Ectodermal cell (in vitro differentiated cells): ENCODE measurements around the gene HAUS8.
"Not testable (repeated sequence)": the region's sequence is repeated elsewhere in the genome, so short reads cannot be mapped to it uniquely, and the experiment has no call there.

Experiments
- H3K27ac ChIP-seq: 2 replicates; pipeline ENCODE4 v1.7.0; 2013; ENCODE audit warnings: mild to moderate bottlenecking, low read depth, low read length; ENCODE audit not compliant: insufficient read depth, poor library complexity, severe bottlenecking
- H3K27me3 ChIP-seq: 2 replicates; pipeline ENCODE4 v1.7.0; 2013; ENCODE audit warnings: mild to moderate bottlenecking, low read length; ENCODE audit not compliant: insufficient read depth, control insufficient read depth, poor library complexity, severe bottlenecking
- H3K36me3 ChIP-seq: one replicate; pipeline ENCODE4 v1.7.0; 2013; ENCODE audit warnings: low read length; ENCODE audit not compliant: control insufficient read depth, insufficient read depth
- H3K4me1 ChIP-seq: one replicate; pipeline ENCODE4 v1.7.0; 2013; ENCODE audit warnings: low read length; ENCODE audit not compliant: control insufficient read depth, insufficient read depth
- H3K4me3 ChIP-seq: 2 replicates; pipeline ENCODE4 v1.7.0; 2013; ENCODE audit warnings: low read depth, low read length, control low read depth; ENCODE audit not compliant: insufficient read depth
- H3K9me3 ChIP-seq: 2 replicates; pipeline ENCODE4 v1.7.0; 2013; ENCODE audit warnings: mild to moderate bottlenecking, low read length, moderate library complexity; ENCODE audit not compliant: control insufficient read depth
- WGBS, 2 experiments: methylation state at CpG; one replicate each; pipeline ENCODE4 v1.1.7; 2013; ENCODE audit warnings: missing lambda C conversion rate in 2 of 2; 5-methylcytosine and 5-hydroxymethylcytosine counted together

Gene HAUS8

GRCh38 chr19:17037184-17037583, 38.1 kb downstream of the HAUS8 start:
- peaks cover 4% of the 10 kb centered on the region for H3K4me1 ChIP-seq
- no peak overlapping the region for H3K4me3 ChIP-seq
- no peak overlapping the region for H3K27ac ChIP-seq
- no peaks in the 10 kb centered on the region for H3K27me3 ChIP-seq
- 95 to 96% methylated on average over 6 of the region's 6 CpGs for WGBS, 2 experiments
- no peaks in the 10 kb centered on the region for H3K9me3 ChIP-seq
- H3K36me3 ChIP-seq, result no peaks in the 10 kb centered on the region

- WGBS, 2 experiments, result 90 to 93% methylated on average over 4 of the region's 4 CpGs
These were observed 38.6 kb downstream of the HAUS8 start for GRCh38 chr19:17036640-17037039.

GRCh38 chr19:17035842-17036424, 39.3 kb downstream of the HAUS8 start:
- 94% methylated on average over 15 of the region's 15 CpGs for WGBS, 2 experiments
- H3K9me3 ChIP-seq, result no peaks in the 10 kb centered on the region
- no peaks in the 10 kb centered on the region for H3K36me3 ChIP-seq
- no peak overlapping the region for H3K4me3 ChIP-seq
- H3K27me3 ChIP-seq, result no peaks in the 10 kb centered on the region
- no peaks in the 10 kb centered on the region for H3K4me1 ChIP-seq
- no peak overlapping the region for H3K27ac ChIP-seq

More at GRCh38 chr19:17036640-17037039, 38.6 kb downstream of the HAUS8 start:
- no peaks in the 10 kb centered on the region for H3K36me3 ChIP-seq
- H3K4me3 ChIP-seq, result no peak overlapping the region
- peaks cover under 1% of the 10 kb centered on the region for H3K4me1 ChIP-seq
- H3K27ac ChIP-seq, result no peak overlapping the region
- H3K27me3 ChIP-seq, result no peaks in the 10 kb centered on the region
- no peaks in the 10 kb centered on the region for H3K9me3 ChIP-seq

GRCh38 chr19:17031741-17032140, 43.5 kb downstream of the HAUS8 start:
- Histone ChIP-seq H3K4me1 (no peaks in the 10 kb centered on the region), H3K4me3 (no peak overlapping the region), H3K27me3 (no peaks in the 10 kb centered on the region), H3K36me3 (no peaks in the 10 kb centered on the region), H3K27ac (no peak overlapping the region), H3K9me3 (no peaks in the 10 kb centered on the region)
- WGBS, 2 experiments, result 89 to 90% methylated on average over 6 of the region's 6 CpGs

GRCh38 chr19:17027535-17027975, 47.7 kb downstream of the HAUS8 start:
- H3K27ac ChIP-seq, result no peak overlapping the region
- 62 to 68% methylated on average over 7 of the region's 7 CpGs for WGBS, 2 experiments
- H3K27me3 ChIP-seq, result peaks cover 10% of the 10 kb centered on the region
- no peaks in the 10 kb centered on the region for H3K9me3 ChIP-seq
- peaks cover 5% of the 10 kb centered on the region for H3K36me3 ChIP-seq
- H3K4me1 ChIP-seq, result no peaks in the 10 kb centered on the region
- H3K4me3 ChIP-seq, result peak overlapping the region; percentile 73

- 3 to 6% methylated on average over 60 to 64 of the region's 67 CpGs for WGBS, 2 experiments
These were observed 48.3 kb downstream of the HAUS8 start, which contains the start of gene CPAMD8 for GRCh38 chr19:17026706-17027534. CPAMD8 (minus strand) TSS chr19:17026810; CDS start chr19:17026642, 168 bp downstream.

GRCh38 chr19:17025991-17026658, 49.1 kb downstream of the HAUS8 start:
- WGBS, 2 experiments, result 2% methylated on average over 35 to 37 of the region's 40 CpGs
- Histone ChIP-seq H3K4me1 (no peaks in the 10 kb centered on the region), H3K4me3 (peak overlapping the region; percentile 73)

More at GRCh38 chr19:17026706-17027534, 48.3 kb downstream of the HAUS8 start, which contains the start of gene CPAMD8:
- Histone ChIP-seq H3K36me3 (peaks cover 5% of the 10 kb centered on the region), H3K27ac (no peak within 1 kb of the TSS), H3K9me3 (no peaks in the 10 kb centered on the region), H3K4me3 (peak within 1 kb of the TSS; percentile 73), H3K27me3 (peaks cover 10% of the 10 kb centered on the region), H3K4me1 (no peaks in the 10 kb centered on the region)

GRCh38 chr19:17025361-17025760, 49.9 kb downstream of the HAUS8 start:
- H3K27ac ChIP-seq, result no peak overlapping the region
- WGBS, 2 experiments, result 80 to 85% methylated on average over 6 of the region's 6 CpGs
- peaks cover 10% of the 10 kb centered on the region for H3K27me3 ChIP-seq
- H3K4me3 ChIP-seq, result peak overlapping the region; percentile 73
- H3K36me3 ChIP-seq, result peaks cover 5% of the 10 kb centered on the region
- no peaks in the 10 kb centered on the region for H3K4me1 ChIP-seq
- no peaks in the 10 kb centered on the region for H3K9me3 ChIP-seq

More at GRCh38 chr19:17025991-17026658, 49.1 kb downstream of the HAUS8 start:
- Histone ChIP-seq H3K36me3 (peaks cover 5% of the 10 kb centered on the region), H3K27ac (no peak overlapping the region), H3K9me3 (no peaks in the 10 kb centered on the region), H3K27me3 (peaks cover 10% of the 10 kb centered on the region)

GRCh38 chr19:17024941-17025340, 50.3 kb downstream of the HAUS8 start:
- WGBS, 2 experiments, result 84 to 87% methylated on average over 8 of the region's 8 CpGs
- peaks cover 10% of the 10 kb centered on the region for H3K27me3 ChIP-seq
- H3K4me1 ChIP-seq, H3K4me3 ChIP-seq, H3K36me3 ChIP-seq, H3K9me3 ChIP-seq, H3K27ac ChIP-seq: not testable (repeated sequence)

GRCh38 chr19:17023805-17024204, 51.4 kb downstream of the HAUS8 start:
- WGBS, 2 experiments, result 95 to 96% methylated on average over 3 of the region's 3 CpGs
- Histone ChIP-seq H3K9me3 (no peaks in the 10 kb centered on the region), H3K4me1 (no peaks in the 10 kb centered on the region), H3K27me3 (peaks cover 10% of the 10 kb centered on the region), H3K4me3 (no peak overlapping the region), H3K27ac (no peak overlapping the region), H3K36me3 (peaks cover 5% of the 10 kb centered on the region)
